ENCODE measurements around the gene ZBTB49.

ZBTB49 gene

GRCh38 chr4:4364061-4364460, 74.0 kb downstream of the ZBTB49 start:
- no peak overlapping the region for H3K4me3 ChIP-seq (ENCODE audit: low read depth, low read length)
- DNase-seq (ENCODE audit: low read depth), result no peak
- TF ChIP-seq, protein P1, sequence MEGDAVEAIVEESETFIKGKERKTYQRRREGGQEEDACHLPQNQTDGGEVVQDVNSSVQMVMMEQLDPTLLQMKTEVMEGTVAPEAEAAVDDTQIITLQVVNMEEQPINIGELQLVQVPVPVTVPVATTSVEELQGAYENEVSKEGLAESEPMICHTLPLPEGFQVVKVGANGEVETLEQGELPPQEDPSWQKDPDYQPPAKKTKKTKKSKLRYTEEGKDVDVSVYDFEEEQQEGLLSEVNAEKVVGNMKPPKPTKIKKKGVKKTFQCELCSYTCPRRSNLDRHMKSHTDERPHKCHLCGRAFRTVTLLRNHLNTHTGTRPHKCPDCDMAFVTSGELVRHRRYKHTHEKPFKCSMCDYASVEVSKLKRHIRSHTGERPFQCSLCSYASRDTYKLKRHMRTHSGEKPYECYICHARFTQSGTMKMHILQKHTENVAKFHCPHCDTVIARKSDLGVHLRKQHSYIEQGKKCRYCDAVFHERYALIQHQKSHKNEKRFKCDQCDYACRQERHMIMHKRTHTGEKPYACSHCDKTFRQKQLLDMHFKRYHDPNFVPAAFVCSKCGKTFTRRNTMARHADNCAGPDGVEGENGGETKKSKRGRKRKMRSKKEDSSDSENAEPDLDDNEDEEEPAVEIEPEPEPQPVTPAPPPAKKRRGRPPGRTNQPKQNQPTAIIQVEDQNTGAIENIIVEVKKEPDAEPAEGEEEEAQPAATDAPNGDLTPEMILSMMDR (IDR thresholded peaks at IDR 0.05; ENCODE audit: control insufficient read depth, extremely low read depth, insufficient read depth), result no peak

- no peak for DNase-seq (ENCODE audit: low read depth)
- TF ChIP-seq, protein P1 (IDR thresholded peaks at IDR 0.05; ENCODE audit: control insufficient read depth, extremely low read depth, insufficient read depth), result no peak
- H3K4me3 ChIP-seq (ENCODE audit: low read depth, low read length), result no peak overlapping the region
These were observed 74.6 kb downstream of the ZBTB49 start for GRCh38 chr4:4364486-4365208.

DNA sequence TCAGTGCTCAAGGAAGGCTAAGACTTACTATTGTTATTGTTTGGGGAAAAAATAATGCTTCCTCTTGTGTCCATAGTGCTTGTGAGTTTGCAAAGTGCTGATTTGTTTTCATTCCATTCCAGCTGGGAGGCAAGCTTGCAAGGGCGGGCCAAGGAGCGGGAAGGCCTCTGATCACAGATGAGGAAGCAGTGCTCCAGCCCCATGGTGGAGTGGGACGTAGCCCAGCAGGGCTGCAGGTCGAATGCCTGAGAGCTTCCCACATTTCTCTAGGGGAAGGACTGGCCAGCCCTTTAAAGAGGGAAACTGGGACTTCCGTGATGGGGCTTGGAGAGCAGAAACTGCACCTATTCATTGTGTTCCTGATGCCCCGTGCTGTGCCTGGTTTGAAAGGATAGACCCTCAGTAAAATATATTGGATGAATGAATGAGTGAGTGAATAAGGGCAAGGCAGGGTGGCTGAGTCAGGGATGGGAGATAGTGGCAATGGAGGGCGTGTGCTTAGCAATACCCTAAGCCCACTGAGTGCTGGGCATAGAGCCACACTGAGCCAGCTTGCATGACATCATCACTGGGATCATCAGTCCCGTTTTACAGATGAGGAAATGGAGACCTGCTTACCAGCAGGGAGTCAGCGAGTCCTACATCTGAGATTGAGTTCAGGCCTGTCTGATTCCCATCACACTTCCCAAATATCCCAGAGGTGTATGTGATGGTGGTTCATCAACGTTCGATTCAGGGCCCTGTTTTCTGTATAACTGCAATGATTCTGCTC, 78.9 kb downstream of the ZBTB49 start:
- DNase-seq (ENCODE audit: low read depth), result no peak
- no peak overlapping the region for H3K4me3 ChIP-seq (ENCODE audit: low read depth, low read length)
- TF ChIP-seq, protein P1 (IDR thresholded peaks at IDR 0.05; ENCODE audit: control insufficient read depth, extremely low read depth, insufficient read depth), result no peak
